GM13976 (cell line): ENCODE measurements around the gene F8.

Experiments used
- DNase-seq: peaks from one replicate; pipeline ENCODE4 v3.0.0; 2012; ENCODE audit warnings: low spot score
- in situ Hi-C: fragments of 300-500 bp; cut with MboI; formaldehyde crosslinking; loops from one replicate; pipeline ENCODE4 v1.12.0; 2022; ENCODE audit warnings: low sequenced_read_pairs, mixed read lengths, inconsistent platforms; ENCODE audit not compliant: unreplicated experiment
- TF ChIP-seq, protein P1 (sequence below): IDR thresholded peaks from 2 replicates; pipeline ENCODE4 v1.5.1; 2012; ENCODE audit warnings: borderline replicate concordance, mild to moderate bottlenecking; ENCODE audit not compliant: insufficient read depth; ENCODE audit errors: extremely low read depth, missing control alignments, control extremely low read depth

Gene F8

DNA sequence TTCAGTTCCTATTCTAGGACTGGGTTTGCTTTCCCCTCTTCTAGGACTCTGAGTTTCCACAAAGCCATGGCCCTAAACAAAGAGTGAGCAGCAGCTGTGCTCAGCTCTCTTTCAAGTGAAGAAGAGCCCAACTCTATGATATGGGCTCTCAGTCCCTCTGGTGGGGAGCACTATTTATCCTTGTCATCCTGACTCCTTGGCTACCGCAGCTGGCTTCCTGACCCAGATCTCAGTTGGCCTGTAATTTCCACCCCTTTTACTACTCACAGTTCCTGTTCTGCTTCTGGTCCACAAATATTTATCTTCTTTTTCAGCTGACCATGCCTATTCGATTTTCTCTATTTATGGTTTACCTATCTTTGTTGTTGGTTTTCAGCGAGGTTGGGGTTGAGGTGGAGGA, 33.8 kb downstream of the F8 start:
- TF ChIP-seq, protein P1, sequence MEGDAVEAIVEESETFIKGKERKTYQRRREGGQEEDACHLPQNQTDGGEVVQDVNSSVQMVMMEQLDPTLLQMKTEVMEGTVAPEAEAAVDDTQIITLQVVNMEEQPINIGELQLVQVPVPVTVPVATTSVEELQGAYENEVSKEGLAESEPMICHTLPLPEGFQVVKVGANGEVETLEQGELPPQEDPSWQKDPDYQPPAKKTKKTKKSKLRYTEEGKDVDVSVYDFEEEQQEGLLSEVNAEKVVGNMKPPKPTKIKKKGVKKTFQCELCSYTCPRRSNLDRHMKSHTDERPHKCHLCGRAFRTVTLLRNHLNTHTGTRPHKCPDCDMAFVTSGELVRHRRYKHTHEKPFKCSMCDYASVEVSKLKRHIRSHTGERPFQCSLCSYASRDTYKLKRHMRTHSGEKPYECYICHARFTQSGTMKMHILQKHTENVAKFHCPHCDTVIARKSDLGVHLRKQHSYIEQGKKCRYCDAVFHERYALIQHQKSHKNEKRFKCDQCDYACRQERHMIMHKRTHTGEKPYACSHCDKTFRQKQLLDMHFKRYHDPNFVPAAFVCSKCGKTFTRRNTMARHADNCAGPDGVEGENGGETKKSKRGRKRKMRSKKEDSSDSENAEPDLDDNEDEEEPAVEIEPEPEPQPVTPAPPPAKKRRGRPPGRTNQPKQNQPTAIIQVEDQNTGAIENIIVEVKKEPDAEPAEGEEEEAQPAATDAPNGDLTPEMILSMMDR, result no peak
- DNase-seq, result no peak
- in situ Hi-C loops, result no loop called here

DNA sequence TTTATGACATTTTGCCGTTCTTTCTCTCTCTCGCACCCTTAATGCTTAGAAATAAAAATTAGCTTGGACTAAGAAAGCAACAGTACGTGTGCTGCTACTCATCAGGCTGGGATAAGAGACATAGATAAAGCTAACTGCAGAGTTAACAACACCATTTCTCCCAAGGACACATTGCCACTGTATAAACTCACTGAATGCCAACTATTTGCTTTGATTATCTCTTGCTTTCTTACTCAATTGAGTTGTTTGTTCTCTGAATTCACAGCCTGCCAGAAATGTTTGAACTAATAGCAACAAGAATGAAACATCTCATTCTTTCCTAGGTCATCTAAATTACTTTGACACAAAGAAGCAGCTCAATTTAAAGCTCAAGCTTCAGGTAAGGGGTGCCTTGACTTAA, 34.6 kb downstream of the F8 start:
- in situ Hi-C loops, result no loop called here
- DNase-seq, result no peak

DNA sequence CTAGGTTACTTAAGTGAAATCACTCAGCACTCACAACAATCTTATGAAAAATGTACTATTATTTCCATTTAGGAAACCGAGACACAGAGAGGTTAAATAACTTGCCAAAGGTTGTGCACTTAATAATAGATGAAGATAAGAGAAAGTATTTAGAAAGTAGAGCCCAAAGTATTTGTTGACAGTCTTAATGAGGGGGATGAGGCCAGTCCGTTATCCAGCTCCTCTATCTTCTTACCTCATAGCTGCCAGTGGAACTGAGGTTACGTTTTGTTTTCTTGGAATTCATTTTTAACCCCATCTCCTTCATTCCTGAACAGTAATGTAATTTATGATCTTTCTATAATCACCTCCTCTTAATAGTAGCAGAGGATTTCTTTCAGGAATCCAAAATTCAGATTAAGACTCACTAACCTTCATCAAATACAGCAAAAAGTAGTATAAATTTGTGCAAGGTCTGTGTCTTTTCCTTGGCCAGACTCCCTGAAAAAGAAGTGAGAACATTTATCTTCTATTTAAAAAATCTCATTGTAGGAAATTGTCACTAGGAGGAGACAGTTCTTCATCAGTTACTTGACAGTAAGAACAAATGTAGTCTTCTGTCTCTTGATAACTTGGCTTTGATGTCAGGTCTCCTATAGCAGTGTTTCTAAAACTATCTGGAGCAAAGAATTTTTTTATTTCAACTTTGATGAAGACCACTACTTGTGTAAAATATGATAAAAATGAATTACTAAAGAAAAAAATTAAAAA, 35.5 kb downstream of the F8 start:
- in situ Hi-C loops, result no loop called here
- no peak for DNase-seq
- TF ChIP-seq, protein P1, result no peak

More for the DNA sequence above, 34.6 kb downstream of the F8 start:
- TF ChIP-seq, protein P1, result no peak

DNA sequence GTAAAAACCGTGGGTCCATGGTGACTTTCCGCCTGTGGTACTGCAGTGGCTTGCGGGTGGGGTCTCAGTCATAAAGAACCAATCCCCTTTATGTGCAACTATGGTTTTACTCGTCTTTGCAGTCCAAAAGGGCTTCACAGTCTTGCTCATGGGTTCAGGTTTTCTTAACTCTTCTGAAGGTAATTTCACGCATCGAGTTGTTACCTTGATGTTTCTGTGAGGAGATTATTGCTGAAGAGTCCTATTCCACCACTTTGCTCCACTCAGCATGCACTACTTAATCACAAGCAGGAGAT, 41.5 kb downstream of the F8 start:
- in situ Hi-C loops, result no loop called here
- TF ChIP-seq, protein P1, result no peak
- no peak for DNase-seq

DNA sequence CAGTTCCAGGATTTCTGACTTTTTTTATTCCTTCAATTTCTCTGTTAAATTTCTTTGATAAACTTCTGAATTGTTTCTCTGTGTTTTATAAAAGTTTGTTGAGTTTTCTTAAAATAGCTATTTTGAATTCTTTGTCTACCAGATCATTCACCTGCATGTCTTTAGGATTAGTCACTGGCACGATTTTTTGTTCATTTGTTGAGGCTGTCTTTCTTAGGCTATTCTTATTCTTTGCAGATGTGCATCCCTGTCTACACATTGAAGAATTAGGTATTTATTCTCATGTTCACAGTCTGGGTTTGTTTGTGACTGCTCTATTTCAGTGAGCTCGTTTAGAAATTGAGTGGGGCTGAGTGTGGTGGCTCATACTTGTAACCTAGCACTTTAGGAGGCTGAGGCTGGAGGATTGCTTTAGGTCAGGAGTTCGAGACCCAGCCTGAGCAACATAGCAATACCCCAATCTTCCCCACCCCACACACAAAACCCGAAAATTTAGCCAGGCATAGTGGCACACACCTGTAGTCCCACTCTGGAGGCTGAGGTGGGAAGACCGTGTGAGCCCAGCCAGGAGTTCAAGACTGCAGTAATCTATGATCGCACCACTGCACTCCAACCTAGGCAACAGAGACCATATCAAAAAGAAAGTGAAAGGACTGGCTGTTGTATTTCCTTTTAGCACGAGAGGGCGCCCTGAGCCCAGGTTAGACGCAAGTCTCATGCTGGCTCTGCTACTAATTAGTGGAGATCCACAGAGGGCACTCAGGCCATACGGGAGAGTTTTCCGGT, 42.0 kb downstream of the F8 start:
- TF ChIP-seq, protein P1, result peak; percentile 73
- peak; percentile 64 for DNase-seq
- in situ Hi-C loops, result no loop called here

DNA sequence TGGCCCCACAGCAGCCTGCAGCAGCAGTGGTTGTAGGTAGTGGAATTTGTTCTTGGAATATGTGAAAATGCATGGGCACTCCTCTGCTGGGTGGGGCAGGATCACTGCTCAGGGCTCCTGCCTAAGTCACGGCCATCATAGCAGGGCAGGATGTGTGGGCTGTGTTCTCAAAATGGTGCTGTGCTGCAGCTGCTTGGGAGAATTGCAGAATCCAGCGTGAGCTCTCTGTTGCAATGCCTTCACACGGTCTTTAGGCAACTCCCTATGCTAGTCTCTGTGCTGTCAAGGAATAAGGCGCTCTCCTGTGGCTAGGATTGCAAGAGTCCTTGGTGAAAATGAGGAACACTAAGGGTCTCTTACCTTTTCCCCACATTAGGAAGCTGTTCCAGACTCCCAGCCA, 42.9 kb downstream of the F8 start:
- in situ Hi-C loops, result no loop called here
- TF ChIP-seq, protein P1, result no peak
- DNase-seq, result no peak
